MCF 10A (cell line): Measurements from ENCODE around the gene ATG7. TPM values are rescaled to one million over a fixed set of nuclear protein-coding genes. Genes with fewer than 3 reads are reported as not detected.
A peak's percentile ranks its signal among the peaks of the same experiment; 100 is the strongest.

Experiments used
- BruUV-seq: library from RNA; stranded (reverse); fragments of 400-500 nt; replicated peaks from 2 replicates; lab custom pipeline; 2021; lab: Mats Ljungman, UMichigan
- CTCF ChIA-PET: fragments of 300-600 bp; sonication (Branson Sonifier 250); formaldehyde crosslinking; extraction: SDS; loops from one replicate; lab custom pipeline; 2021; ENCODE audit warnings: antibody characterized with exemption, inconsistent platforms; lab: Yijun Ruan, JAX
- POLR2A ChIA-PET: fragments of 300-600, 350-650 bp; sonication (Branson Sonifier 250); formaldehyde crosslinking; extraction: SDS; loops from one replicate; lab custom pipeline; 2020; ENCODE audit warnings: antibody characterized with exemption, inconsistent platforms; lab: Yijun Ruan, JAX
- DNase-seq: peaks from one replicate; pipeline ENCODE4 v3.0.0-alpha.2; 2018; ENCODE audit not compliant: unreplicated experiment
- H3K27ac Mint-ChIP-seq: one replicate; pipeline ENCODE4 v1.8.0; 2022; ENCODE audit warnings: mild to moderate bottlenecking, low read depth, mixed read lengths; ENCODE audit not compliant: unreplicated experiment
- H3K27me3 Mint-ChIP-seq: one replicate; pipeline ENCODE4 v1.8.0; 2022; ENCODE audit warnings: mixed read lengths; ENCODE audit not compliant: insufficient read depth, unreplicated experiment
- H3K36me3 Mint-ChIP-seq: one replicate; pipeline ENCODE4 v1.8.0; 2022; ENCODE audit warnings: mild to moderate bottlenecking, moderate library complexity, mixed read lengths; ENCODE audit not compliant: insufficient read depth, unreplicated experiment
- H3K4me1 Mint-ChIP-seq: one replicate; pipeline ENCODE4 v1.8.0; 2022; ENCODE audit warnings: mixed read lengths; ENCODE audit not compliant: insufficient read depth, unreplicated experiment
- H3K4me3 Mint-ChIP-seq: one replicate; pipeline ENCODE4 v1.8.0; 2022; ENCODE audit warnings: mild to moderate bottlenecking, moderate library complexity, mixed read lengths; ENCODE audit not compliant: unreplicated experiment
- H3K9me3 Mint-ChIP-seq: one replicate; pipeline ENCODE4 v1.8.0; 2022; ENCODE audit warnings: mixed read lengths; ENCODE audit not compliant: unreplicated experiment
- intact Hi-C: fragments of 100-400 bp; cut with micrococcal nuclease; formaldehyde crosslinking; loops from 2 replicates; pipeline ENCODE4 v1.14.1; 2022
- total RNA-seq: library from RNA; stranded (reverse); gene quantifications from 2 replicates; pipeline ENCODE4 v1.2.3, GENCODE V29; 2022
- TF ChIP-seq, protein P1 (sequence below): fragments of 200-600 bp; IDR thresholded peaks from one replicate; pipeline ENCODE4 v1.8.0; 2022; ENCODE audit warnings: antibody characterized with exemption, mild to moderate bottlenecking; ENCODE audit not compliant: unreplicated experiment

The ATG7 gene
- total RNA-seq, 1 experiment from 2014 or later = 54.0 TPM

DNA sequence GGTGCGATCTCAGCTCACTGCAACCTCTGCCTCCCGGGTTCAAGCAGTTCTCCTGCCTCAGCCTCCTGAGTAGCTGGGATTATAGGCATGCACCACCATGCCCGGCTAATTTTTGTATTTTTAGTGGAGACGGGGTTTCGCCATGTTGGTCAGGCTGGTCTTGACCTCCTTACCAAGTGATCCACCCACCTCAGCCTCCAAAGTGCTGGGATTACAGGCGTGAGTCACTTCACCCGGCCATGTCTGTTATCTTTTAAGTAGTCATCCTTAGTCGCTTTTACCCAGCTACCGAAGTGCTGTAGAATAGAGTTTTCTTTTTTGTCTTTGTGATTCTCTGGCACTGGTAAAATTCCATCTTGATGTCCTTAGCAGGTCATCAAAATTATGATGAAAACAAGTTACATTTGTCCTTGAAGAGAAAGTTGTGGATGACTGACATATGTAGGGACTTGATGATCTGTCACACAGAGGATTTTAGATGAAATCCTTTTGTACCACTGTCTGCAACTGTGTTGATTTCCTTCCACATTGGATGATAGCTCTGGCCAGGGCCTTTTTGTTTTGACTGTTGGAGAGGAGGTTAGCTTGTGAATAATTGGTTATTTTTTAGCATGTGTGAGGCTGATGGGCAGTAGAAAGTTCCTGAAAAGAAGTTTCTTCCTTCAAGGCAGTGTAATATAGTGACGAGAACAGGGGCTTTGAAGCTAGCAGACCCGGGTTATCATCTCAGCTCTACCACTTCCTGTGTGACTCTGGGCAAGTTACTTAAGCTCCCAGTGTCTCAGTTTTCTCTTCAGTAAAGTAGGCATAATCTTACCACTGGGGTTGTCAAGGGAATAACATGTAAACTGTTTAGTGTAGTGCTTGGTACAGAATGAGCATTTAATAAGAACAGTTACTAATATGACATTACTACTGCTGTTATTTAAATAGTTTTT is 18.8 kb downstream of the ATG7 start:
- H3K27me3 Mint-ChIP-seq = no peaks in the 10 kb centered on the region
- no peak overlapping the region for H3K4me3 Mint-ChIP-seq
- intact Hi-C loops = no loop called here
- no peaks in the 10 kb centered on the region for H3K9me3 Mint-ChIP-seq
- H3K36me3 Mint-ChIP-seq = peaks cover 31% of the 10 kb centered on the region
- CTCF ChIA-PET = interaction anchor here (1.0 to 1.8 kb wide), 3 partner anchors 14 to 231 kb away, joined by 3 to 8 read pairs (median 5); no protein-coding TSS in a partner anchor
- TF ChIP-seq, protein P1, sequence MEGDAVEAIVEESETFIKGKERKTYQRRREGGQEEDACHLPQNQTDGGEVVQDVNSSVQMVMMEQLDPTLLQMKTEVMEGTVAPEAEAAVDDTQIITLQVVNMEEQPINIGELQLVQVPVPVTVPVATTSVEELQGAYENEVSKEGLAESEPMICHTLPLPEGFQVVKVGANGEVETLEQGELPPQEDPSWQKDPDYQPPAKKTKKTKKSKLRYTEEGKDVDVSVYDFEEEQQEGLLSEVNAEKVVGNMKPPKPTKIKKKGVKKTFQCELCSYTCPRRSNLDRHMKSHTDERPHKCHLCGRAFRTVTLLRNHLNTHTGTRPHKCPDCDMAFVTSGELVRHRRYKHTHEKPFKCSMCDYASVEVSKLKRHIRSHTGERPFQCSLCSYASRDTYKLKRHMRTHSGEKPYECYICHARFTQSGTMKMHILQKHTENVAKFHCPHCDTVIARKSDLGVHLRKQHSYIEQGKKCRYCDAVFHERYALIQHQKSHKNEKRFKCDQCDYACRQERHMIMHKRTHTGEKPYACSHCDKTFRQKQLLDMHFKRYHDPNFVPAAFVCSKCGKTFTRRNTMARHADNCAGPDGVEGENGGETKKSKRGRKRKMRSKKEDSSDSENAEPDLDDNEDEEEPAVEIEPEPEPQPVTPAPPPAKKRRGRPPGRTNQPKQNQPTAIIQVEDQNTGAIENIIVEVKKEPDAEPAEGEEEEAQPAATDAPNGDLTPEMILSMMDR = no peak
- peak overlapping the region; percentile 89 for H3K27ac Mint-ChIP-seq
- H3K4me1 Mint-ChIP-seq = peaks cover 39% of the 10 kb centered on the region
- peak; percentile 56 for DNase-seq
- POLR2A ChIA-PET = interaction anchor here (3.7 to 5.2 kb wide), 3 partner anchors 13 to 51 kb away, joined by 26 to 82 read pairs (median 31); partner anchors contain the start of gene ATG7
- no TSS peak for BruUV-seq

DNA sequence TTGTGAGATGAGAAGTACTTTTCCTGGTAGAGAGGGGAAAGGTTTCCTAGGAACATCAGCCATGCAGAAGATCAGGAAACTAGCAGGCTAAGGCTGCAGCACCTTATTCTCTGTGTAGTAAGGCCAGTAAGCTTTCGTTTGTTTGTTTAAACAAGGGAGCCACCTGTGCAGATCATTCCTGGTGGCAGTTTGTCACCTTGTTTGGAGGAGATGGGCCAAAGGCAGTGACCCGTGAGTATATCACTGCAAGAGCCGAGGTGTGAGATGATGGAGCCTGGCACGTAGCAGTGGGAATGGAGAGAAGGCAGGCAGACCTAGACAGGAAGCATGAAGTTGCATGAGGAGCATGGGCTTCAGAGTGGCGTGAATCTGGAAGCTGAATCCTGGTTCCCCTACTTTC is 19.6 kb downstream of the ATG7 start:
- no peak overlapping the region for H3K4me3 Mint-ChIP-seq
- POLR2A ChIA-PET = interaction anchor here (4.9 to 5.2 kb wide), 2 partner anchors 14 to 18 kb away, joined by 31 to 82 read pairs; partner anchors contain the start of gene ATG7
- CTCF ChIA-PET = interaction anchor here (1.0 to 1.8 kb wide), 3 partner anchors 13 to 232 kb away, joined by 3 to 8 read pairs (median 5); no protein-coding TSS in a partner anchor
- no peaks in the 10 kb centered on the region for H3K9me3 Mint-ChIP-seq
- TF ChIP-seq, protein P1 = no peak
- no peak for DNase-seq
- no TSS peak for BruUV-seq
- H3K36me3 Mint-ChIP-seq = peaks cover 25% of the 10 kb centered on the region
- H3K27ac Mint-ChIP-seq = peak overlapping the region; percentile 89
- peaks cover 38% of the 10 kb centered on the region for H3K4me1 Mint-ChIP-seq
- no peaks in the 10 kb centered on the region for H3K27me3 Mint-ChIP-seq
- intact Hi-C loops = no loop called here

DNA sequence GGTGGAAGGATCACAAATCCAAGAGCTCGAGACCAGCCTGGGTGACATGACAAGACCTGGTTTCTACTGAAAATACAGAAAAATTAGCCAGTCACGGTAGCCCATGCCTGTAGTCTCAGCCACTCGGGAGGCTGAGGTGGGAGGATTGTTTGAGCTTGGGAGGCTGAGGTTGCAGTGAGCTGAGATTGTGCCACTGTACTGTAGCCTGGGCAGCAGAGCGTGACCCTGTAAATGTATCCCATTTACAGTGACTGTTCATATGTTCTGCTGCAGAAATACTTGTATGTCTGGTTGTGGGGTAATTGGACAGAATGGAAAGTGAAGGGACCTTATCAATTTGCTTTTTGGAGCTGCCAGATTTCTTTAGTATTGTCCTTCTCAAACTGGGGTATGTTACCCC is 24.9 kb downstream of the ATG7 start:
- Mint-ChIP-seq H3K4me3 (no peak overlapping the region), H3K4me1 (no peaks in the 10 kb centered on the region), H3K27me3 (no peaks in the 10 kb centered on the region), H3K9me3 (no peaks in the 10 kb centered on the region), H3K27ac (no peak overlapping the region), H3K36me3 (peaks cover 55% of the 10 kb centered on the region)
- no peak for DNase-seq
- no TSS peak for BruUV-seq
- POLR2A ChIA-PET = interaction anchor here (1.3 kb wide), 1 partner anchor 9 kb away, joined by 3 read pairs; no protein-coding TSS in a partner anchor
- TF ChIP-seq, protein P1 = no peak
- intact Hi-C loops = no loop called here
- CTCF ChIA-PET = no interaction called here

DNA sequence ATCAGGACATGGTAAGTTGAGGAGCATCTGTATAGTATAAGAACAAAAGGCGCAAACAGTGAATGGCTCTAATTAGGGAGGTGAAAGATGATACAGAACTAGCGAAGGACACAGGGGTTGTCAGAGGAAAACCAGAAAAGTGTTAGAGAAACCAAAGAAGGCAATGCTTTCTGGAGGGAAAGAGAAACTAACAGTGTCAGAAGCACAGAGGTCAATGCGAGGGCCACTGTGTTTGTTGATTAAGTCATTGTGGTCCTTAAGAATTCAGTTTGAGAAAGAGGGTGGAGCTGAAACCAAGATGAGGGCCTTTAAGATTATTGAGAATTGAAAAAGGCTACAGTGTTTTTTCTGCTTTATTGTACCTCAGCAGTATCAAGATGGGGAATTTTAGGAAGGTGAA is 28.8 kb downstream of the ATG7 start:
- Mint-ChIP-seq H3K36me3 (peaks cover 70% of the 10 kb centered on the region), H3K27ac (no peak overlapping the region)
- CTCF ChIA-PET = interaction anchor here (1.0 to 2.6 kb wide), 2 partner anchors 22 to 34 kb away, joined by 3 to 11 read pairs; no protein-coding TSS in a partner anchor

More for the DNA sequence above, 28.8 kb downstream of the ATG7 start:
- POLR2A ChIA-PET = interaction anchor here (0.7 to 1.4 kb wide), 3 partner anchors 12 to 32 kb away, joined by 3 to 4 read pairs (median 3); no protein-coding TSS in a partner anchor
- intact Hi-C loops = no loop called here
- DNase-seq = no peak
- TF ChIP-seq, protein P1 = no peak
- H3K27me3 Mint-ChIP-seq = no peaks in the 10 kb centered on the region
- peaks cover 8% of the 10 kb centered on the region for H3K4me1 Mint-ChIP-seq
- H3K9me3 Mint-ChIP-seq = no peaks in the 10 kb centered on the region
- no peak overlapping the region for H3K4me3 Mint-ChIP-seq
- no TSS peak for BruUV-seq
